Lung (tissue), 12 donors: Measurements from ENCODE around the gene NOS3. TPM values are rescaled to one million over a fixed set of nuclear protein-coding genes. Genes with fewer than 3 reads are reported as not detected.
A peak's percentile ranks its signal among the peaks of the same experiment; 100 is the strongest.

Source experiments
- ATAC-seq: fragments of 200-7000 bp; cut with Tn5 transposase; one replicate; pipeline ENCODE4 v1.9.1; 2020; ENCODE audit warnings: moderate number of reproducible peaks; ENCODE audit not compliant: insufficient read depth, low FRiP score
- DNase-seq, 3 donors: peaks; one replicate each; pipeline ENCODE4 v3.0.0-alpha.2; 2013 to 2017
- H3K27ac ChIP-seq, 2 donors: one replicate each; pipeline ENCODE4 v1.5.1; 2013; ENCODE audit warnings: mild to moderate bottlenecking in 2 of 2, moderate library complexity in 2 of 2, control low read depth in 1 of 2, inconsistent platforms in 1 of 2, low read depth in 1 of 2, low read length in 1 of 2
- H3K27me3 ChIP-seq, 3 donors: one replicate each; pipeline ENCODE4 v1.5.1; 2013; ENCODE audit warnings: low read length in 2 of 3; ENCODE audit not compliant: control insufficient read depth in 3 of 3, insufficient read depth in 3 of 3
- H3K36me3 ChIP-seq, 4 donors: one replicate each; pipeline ENCODE4 v1.5.1; 2013; ENCODE audit warnings: low read length in 4 of 4, mild to moderate bottlenecking in 1 of 4, moderate library complexity in 1 of 4; ENCODE audit not compliant: control insufficient read depth in 4 of 4, insufficient read depth in 4 of 4
- H3K4me1 ChIP-seq, 5 donors: one replicate each; pipeline ENCODE4 v1.5.1; 2013; ENCODE audit warnings: low read length in 5 of 5, mild to moderate bottlenecking in 2 of 5, moderate library complexity in 1 of 5; ENCODE audit not compliant: control insufficient read depth in 5 of 5, insufficient read depth in 5 of 5
- H3K4me3 ChIP-seq: one replicate; pipeline ENCODE4 v1.5.1; 2013; ENCODE audit warnings: mild to moderate bottlenecking, control low read depth, moderate library complexity
- H3K9ac ChIP-seq, 2 donors: one replicate each; pipeline ENCODE4 v1.5.1; 2013; ENCODE audit warnings: low read length in 2 of 2, control low read depth in 1 of 2; ENCODE audit not compliant: insufficient read depth in 1 of 2
- H3K9me3 ChIP-seq, 4 donors: one replicate each; pipeline ENCODE4 v1.5.1; 2013; ENCODE audit warnings: low read length in 3 of 4, mild to moderate bottlenecking in 1 of 4, moderate library complexity in 1 of 4; ENCODE audit not compliant: control insufficient read depth in 4 of 4, insufficient read depth in 3 of 4
- CTCF ChIP-seq: IDR thresholded peaks from 2 replicates; pipeline ENCODE4 v1.5.1; 2012; ENCODE audit warnings: mild to moderate bottlenecking; ENCODE audit errors: control extremely low read depth, extremely low read depth
- WGBS, 2 donors: extraction: QIAGEN DNeasy Blood & Tissue Kit; methylation state at CpG; one replicate each; pipeline ENCODE4 v1.1.7; 2013; 5-methylcytosine and 5-hydroxymethylcytosine counted together
- polyA plus RNA-seq, 2 donors: library from polyadenylated mRNA; stranded (reverse); fragments of 200-250 nt; gene quantifications; one replicate each; pipeline ENCODE4 v1.2.1, GENCODE V29; 2013
- total RNA-seq, 2 donors: library from RNA; depleted of rRNA in 1 of 2; stranded (reverse); fragments of >200 nt in 1 of 2; gene quantifications; one replicate each; pipeline ENCODE4 v1.2.1, GENCODE V29; 2014 to 2021
- donor health status: control.
- donor health status: control.
- donor health status: Bipolar disorder and iron deficiency.
- donor health status: healthy.
- donor health status: DM: yes; HTN: yes; CAD: no.

The NOS3 gene
- total and polyA plus RNA-seq, 4 donors = 9.3 to 31.0 (median 11.9) TPM

DNA sequence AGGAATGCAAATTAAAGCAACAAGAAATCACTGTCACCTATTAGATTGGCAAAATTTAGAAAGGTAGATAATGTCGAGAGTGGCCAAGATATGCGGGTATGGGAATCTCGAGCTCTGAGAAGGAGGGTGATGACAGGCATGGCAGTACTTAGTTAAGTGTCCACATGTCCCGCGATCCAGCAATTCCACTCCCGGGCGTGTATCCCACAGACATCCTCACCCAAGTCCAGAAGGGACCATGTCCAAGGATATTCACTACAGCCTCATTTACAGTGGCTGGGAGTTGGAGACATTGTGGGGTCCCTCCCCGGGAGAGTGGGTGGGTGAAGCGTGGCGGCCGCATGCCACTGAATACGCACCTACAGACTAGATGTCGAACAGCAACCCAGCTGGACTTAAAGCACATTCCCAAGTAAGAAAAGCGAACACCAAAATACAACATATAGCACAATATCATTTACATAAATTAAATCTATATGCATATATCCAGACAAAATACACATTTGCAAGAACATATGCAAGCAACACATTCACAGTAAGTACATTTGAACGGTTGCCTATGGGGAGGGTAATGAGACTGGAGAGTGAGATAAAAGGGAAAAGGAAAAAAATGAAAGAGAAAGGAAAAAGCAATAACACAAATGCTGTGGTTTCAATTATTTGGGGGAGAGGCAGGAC, 22.6 kb upstream of the NOS3 start:
- no peak overlapping the region for H3K9ac ChIP-seq
- WGBS, 2 donors = 73 to 86% methylated on average over 15 of the region's 15 CpGs
- ATAC-seq (no peak), DNase-seq (no peak)
- H3K4me1 ChIP-seq = peaks cover 8 to 83% (median 45%) of the 10 kb centered on the region in 5 donors
- H3K36me3 ChIP-seq = no peaks in the 10 kb centered on the region
- H3K4me3 ChIP-seq = no peak overlapping the region
- TF ChIP-seq CTCF = no peak
- no peaks in the 10 kb centered on the region for H3K9me3 ChIP-seq
- H3K27ac ChIP-seq = peak overlapping the region in 1 of 2 donors; percentile 46
- H3K27me3 ChIP-seq = no peaks in the 10 kb centered on the region

DNA sequence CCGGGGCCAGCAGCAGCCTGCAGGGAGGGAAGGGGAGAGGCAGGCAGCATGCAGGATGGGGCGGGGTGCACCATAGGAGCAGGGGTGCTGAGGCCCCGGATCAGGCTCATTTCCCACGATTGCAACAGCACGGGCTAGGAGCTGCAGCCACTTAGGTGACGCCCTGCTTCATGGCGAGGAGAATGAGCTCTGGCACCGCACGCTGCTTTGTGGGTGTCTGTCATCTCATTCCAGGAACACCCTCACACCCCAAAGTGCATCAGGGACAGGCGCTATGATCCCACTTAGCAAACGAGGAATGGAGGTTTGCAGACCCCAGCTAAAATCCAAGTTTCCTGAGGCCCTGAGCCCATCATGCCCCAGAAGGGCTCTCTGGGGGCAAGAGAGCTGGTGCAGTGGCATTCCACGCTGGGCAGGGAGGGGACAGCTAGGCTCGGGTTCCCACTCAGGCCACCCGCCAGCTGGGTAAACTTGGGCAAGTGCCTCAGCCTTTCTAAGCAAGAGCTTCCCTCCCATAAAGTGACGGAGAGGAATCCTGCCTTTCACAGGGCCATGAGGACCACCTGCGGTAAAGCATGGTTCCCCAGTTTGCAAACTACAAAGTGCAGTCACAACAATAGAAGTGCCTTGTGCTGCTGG, 22.0 kb upstream of the NOS3 start:
- no peak overlapping the region for H3K9ac ChIP-seq
- H3K27ac ChIP-seq = no peak overlapping the region
- H3K4me1 ChIP-seq = peaks cover 8 to 85% (median 46%) of the 10 kb centered on the region in 5 donors
- TF ChIP-seq CTCF = no peak
- peak in 1 of 3 donors; percentile 59 for DNase-seq
- ATAC-seq = no peak
- no peaks in the 10 kb centered on the region for H3K9me3 ChIP-seq
- no peak overlapping the region for H3K4me3 ChIP-seq
- no peaks in the 10 kb centered on the region for H3K36me3 ChIP-seq
- 44 to 63% methylated on average over 16 of the region's 16 CpGs for WGBS, 2 donors
- no peaks in the 10 kb centered on the region for H3K27me3 ChIP-seq

GRCh38 chr7:150969475-150969874, 21.3 kb upstream of the NOS3 start:
- 65 to 80% methylated on average over 7 of the region's 7 CpGs for WGBS, 2 donors
- H3K4me1 ChIP-seq = peaks cover 8 to 84% (median 49%) of the 10 kb centered on the region in 5 donors
- H3K36me3 ChIP-seq = no peaks in the 10 kb centered on the region
- no peaks in the 10 kb centered on the region for H3K9me3 ChIP-seq
- H3K9ac ChIP-seq = no peak overlapping the region
- no peak for ATAC-seq
- no peak overlapping the region for H3K4me3 ChIP-seq
- H3K27me3 ChIP-seq = no peaks in the 10 kb centered on the region
- H3K27ac ChIP-seq = no peak overlapping the region
- DNase-seq = no peak
- TF ChIP-seq CTCF = no peak
